NB4 (cell line): ENCODE measurements around the gene DMKN.

Source experiments
- DNase-seq: peaks from one replicate; pipeline ENCODE4 v3.0.0; 2010; ENCODE audit warnings: low read depth
- H3K4me3 ChIP-seq: one replicate; pipeline ENCODE4 v1.5.1; 2011; ENCODE audit warnings: mild to moderate bottlenecking, low read depth, low read length, moderate library complexity
- CTCF ChIP-seq: IDR thresholded peaks from one replicate; pipeline ENCODE4 v1.5.1; 2012; ENCODE audit warnings: low read depth, low read length
- MAX ChIP-seq: IDR thresholded peaks from 2 replicates; pipeline ENCODE4 v1.6.1; 2011; ENCODE audit warnings: low read depth, low read length
- MYC ChIP-seq: IDR thresholded peaks from 2 replicates; pipeline ENCODE4 v1.6.1; 2011; ENCODE audit warnings: low read depth, low read length
- POLR2A ChIP-seq: IDR thresholded peaks from 2 replicates; pipeline ENCODE4 v1.6.1; 2011; ENCODE audit warnings: mild to moderate bottlenecking; ENCODE audit not compliant: insufficient read length; ENCODE audit errors: extremely low read depth

The DMKN gene

GRCh38 chr19:35458731-35459391 is 54.6 kb downstream of the DMKN start:
- no peak overlapping the region for H3K4me3 ChIP-seq
- TF ChIP-seq MAX = no peak
- no peak for TF ChIP-seq POLR2A
- no peak for TF ChIP-seq CTCF
- no peak for TF ChIP-seq MYC
- peak; percentile 39 for DNase-seq

GRCh38 chr19:35458192-35458591 is 55.3 kb downstream of the DMKN start:
- no peak for TF ChIP-seq CTCF
- no peak for DNase-seq
- H3K4me3 ChIP-seq = no peak overlapping the region

- TF ChIP-seq POLR2A = no peak
- TF ChIP-seq CTCF = no peak
- DNase-seq = no peak
- H3K4me3 ChIP-seq = no peak overlapping the region
Observed at GRCh38 chr19:35457173-35457572, 56.3 kb downstream of the DMKN start.

GRCh38 chr19:35455616-35456201 is 57.7 kb downstream of the DMKN start:
- DNase-seq = no peak
- H3K4me3 ChIP-seq = no peak overlapping the region
- TF ChIP-seq MAX (no peak), POLR2A (no peak), MYC (no peak), CTCF (no peak)

DNA sequence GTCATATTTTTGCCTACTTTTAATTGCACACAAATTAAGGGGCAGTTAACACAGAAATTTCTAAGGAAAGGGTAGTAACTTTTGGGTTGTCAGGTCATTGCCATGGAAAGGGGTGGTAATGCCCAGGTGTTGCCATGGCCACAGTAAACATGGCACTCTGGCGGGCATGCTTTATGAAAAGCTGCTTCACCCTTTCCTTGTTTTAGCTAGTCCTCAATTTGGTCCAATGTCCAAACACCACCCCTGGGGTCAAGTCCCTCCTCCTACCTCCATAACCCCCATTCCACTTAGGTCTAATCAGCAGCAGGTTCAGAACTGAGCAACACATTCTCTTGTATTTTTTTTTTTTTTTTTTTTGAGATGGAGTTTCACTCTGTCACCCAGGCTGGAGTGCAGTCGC is 58.8 kb downstream of the DMKN start:
- no peak for DNase-seq
- TF ChIP-seq MAX (no peak), MYC (no peak), CTCF (no peak), POLR2A (no peak)
- no peak overlapping the region for H3K4me3 ChIP-seq
